Measurements from ENCODE around the gene GIT1. TPM values are rescaled to one million over a fixed set of nuclear protein-coding genes. Genes with fewer than 3 reads are reported as not detected.

GIT1 gene
- total RNA-seq, 1 donor from 2014 or later, result 64.8 TPM

DNA sequence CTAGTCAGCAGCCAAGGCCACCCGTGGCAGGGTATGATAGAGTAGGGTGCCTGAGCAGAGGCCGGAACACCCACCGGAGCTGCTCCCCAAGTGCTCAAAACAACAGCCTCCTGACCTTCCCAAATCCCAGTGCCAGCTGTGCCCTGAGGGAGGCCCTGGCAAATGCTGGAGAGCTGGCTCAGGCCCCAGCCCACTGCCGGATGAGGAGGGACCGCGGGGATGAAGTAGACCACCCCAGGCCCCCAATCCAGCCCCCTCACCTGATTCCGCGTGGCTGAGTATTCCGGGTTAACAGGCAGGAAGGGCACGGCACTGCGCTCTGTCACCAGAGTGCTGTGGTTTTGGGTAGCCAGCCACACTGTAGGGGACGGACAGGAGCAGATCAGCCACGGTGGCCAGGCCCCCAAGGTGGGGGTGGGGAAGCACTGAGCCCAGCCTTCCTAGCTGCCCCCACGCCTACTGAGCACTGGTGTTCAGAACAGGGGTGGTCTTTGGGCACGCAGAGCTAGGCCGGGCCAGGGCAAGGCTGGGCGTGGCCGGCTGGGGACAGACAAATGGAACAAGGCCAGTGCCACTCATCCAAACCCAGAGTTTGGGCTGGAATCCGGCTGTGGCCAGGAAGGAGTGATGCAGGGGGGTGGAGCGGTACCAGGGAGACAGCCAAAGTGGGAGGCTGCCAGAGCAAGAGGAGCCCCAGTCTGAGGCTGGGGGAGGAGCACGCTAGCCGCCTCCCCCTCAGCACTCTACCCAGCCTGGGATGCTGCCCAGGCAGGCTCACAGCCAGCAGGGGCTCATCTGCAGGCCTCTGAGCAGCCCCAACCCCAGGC, 11.8 kb downstream of the GIT1 start:
- no peak overlapping the region for H3K27ac ChIP-seq
- intact Hi-C loops (cut with DNase I), result no loop called here
- H3K9me3 ChIP-seq, result no peaks in the 10 kb centered on the region
- no peak overlapping the region for H3K4me3 ChIP-seq
- TF ChIP-seq, protein P1, sequence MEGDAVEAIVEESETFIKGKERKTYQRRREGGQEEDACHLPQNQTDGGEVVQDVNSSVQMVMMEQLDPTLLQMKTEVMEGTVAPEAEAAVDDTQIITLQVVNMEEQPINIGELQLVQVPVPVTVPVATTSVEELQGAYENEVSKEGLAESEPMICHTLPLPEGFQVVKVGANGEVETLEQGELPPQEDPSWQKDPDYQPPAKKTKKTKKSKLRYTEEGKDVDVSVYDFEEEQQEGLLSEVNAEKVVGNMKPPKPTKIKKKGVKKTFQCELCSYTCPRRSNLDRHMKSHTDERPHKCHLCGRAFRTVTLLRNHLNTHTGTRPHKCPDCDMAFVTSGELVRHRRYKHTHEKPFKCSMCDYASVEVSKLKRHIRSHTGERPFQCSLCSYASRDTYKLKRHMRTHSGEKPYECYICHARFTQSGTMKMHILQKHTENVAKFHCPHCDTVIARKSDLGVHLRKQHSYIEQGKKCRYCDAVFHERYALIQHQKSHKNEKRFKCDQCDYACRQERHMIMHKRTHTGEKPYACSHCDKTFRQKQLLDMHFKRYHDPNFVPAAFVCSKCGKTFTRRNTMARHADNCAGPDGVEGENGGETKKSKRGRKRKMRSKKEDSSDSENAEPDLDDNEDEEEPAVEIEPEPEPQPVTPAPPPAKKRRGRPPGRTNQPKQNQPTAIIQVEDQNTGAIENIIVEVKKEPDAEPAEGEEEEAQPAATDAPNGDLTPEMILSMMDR (IDR thresholded peaks at IDR 0.05), result no peak
- H3K36me3 ChIP-seq, result peaks cover 68% of the 10 kb centered on the region
- ATAC-seq, result no peak
- peaks cover 8% of the 10 kb centered on the region for H3K4me1 ChIP-seq
- no peaks in the 10 kb centered on the region for H3K27me3 ChIP-seq
- no peak for DNase-seq

DNA sequence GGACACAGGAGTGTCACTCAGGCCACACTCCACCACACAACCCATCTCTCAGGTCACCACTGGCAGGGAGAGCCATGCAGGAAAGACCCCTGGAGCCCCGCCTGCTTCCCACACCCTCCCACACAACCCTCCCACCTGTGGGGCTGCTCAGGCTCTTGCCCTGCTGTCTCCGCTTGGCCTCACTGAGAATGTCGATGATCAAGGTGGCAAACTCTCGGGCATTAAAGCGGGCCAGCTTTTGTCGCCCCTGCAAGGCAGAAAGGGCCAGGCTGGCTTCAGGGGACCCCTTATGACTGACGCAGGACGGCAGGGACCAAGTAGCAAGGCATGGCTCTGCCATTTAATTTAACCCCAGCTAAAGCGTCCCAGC, 12.5 kb downstream of the GIT1 start:
- Histone ChIP-seq H3K36me3 (peaks cover 61% of the 10 kb centered on the region), H3K27ac (no peak overlapping the region), H3K4me1 (peaks cover 8% of the 10 kb centered on the region), H3K4me3 (no peak overlapping the region), H3K9me3 (no peaks in the 10 kb centered on the region), H3K27me3 (no peaks in the 10 kb centered on the region)
- TF ChIP-seq, protein P1 (IDR thresholded peaks at IDR 0.05), result no peak
- no peak for DNase-seq
- intact Hi-C loops (cut with DNase I), result no loop called here
- ATAC-seq, result no peak

DNA sequence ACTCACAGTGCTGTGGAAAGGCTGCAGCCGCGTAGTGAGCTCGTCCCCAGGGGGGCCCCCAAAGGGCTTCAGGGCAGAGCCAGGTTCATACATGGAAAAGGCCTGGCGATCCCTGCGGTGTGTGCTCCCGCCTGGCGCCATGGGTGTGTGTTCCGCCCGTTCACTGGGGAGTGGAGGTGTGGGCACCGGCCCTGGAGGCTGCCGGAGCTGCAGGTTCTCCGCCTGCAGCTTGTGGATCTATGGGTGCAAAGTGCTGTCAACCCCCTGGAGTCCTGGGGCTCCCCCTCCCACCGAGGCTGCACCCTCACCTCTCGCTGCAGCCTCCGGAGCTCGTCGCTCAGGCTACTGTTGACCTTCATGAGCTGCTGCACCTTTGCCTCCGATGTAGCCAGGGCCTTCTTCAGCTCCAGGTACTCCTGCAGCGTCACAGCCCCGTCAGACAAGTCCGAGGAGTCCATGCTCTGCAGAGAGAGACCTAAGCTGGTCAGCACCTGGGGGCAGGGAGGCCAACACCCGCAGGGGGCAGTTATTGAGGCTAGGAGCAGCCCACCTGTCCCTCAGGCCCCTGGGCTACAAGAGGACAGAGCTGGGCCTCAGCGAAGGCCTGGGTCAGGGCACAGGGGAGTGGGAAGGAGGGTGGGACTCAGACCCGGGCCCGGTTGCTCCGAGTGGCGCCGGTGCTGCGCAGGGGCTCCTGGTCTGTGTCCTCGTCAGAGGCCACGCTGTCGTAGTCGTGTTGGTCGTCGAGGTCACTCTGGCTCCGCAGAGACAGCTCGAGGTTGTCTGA, 13.0 kb downstream of the GIT1 start:
- H3K36me3 ChIP-seq, result peaks cover 57% of the 10 kb centered on the region
- intact Hi-C loops (cut with DNase I), result no loop called here
- H3K4me1 ChIP-seq, result peaks cover 8% of the 10 kb centered on the region
- TF ChIP-seq, protein P1 (IDR thresholded peaks at IDR 0.05), result no peak
- no peak for ATAC-seq
- no peaks in the 10 kb centered on the region for H3K27me3 ChIP-seq
- H3K27ac ChIP-seq, result no peak overlapping the region
- DNase-seq, result no peak
- no peaks in the 10 kb centered on the region for H3K9me3 ChIP-seq
- no peak overlapping the region for H3K4me3 ChIP-seq

DNA sequence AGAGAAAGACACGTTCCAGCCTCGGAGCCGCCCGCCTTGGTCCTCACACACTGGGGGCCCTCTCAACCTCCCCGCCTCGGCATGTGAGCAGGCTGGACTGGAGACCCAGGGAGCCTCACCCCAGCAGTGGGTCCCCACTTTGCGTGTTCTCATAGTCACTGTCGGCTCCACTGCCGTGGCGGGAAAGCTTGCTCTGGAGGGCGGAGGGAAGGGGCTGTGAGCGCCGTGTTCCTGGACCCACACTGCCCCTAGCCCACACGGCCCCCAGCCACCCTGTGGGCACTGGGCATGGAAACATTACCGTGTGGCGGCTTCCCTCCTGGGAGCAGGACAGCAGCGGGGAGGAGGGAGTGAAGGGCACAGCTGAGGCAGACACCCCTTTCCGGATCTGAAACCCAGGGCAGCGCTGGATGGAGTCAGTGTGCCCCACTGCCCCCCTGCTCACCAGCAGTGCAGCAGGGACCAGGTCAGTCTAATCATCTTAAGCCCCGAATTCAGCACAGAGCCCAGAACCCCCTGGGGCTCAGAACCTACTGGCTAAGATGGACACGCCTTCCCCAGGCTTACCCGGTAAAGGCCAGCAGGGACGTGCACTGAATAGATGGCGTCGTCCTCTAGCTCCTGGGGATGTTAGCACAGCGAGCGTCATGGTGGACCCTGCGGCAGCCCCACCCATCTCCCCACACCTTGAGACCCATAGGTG, 13.8 kb downstream of the GIT1 start:
- DNase-seq (peak; percentile 57), ATAC-seq (no peak)

More for the DNA sequence above, 13.8 kb downstream of the GIT1 start:
- TF ChIP-seq, protein P1 (IDR thresholded peaks at IDR 0.05), result no peak
- H3K36me3 ChIP-seq, result peaks cover 49% of the 10 kb centered on the region
- peaks cover 7% of the 10 kb centered on the region for H3K4me1 ChIP-seq
- intact Hi-C loops (cut with DNase I), result no loop called here
- no peaks in the 10 kb centered on the region for H3K27me3 ChIP-seq
- no peak overlapping the region for H3K27ac ChIP-seq
- H3K9me3 ChIP-seq, result no peaks in the 10 kb centered on the region
- H3K4me3 ChIP-seq, result no peak overlapping the region

Measured in upper lobe of right lung (tissue), 1 donor.